Neural progenitor cell (in vitro differentiated cells): ENCODE results near the gene SPAG9.

Experiments used
- CTCF ChIP-seq: fragments of 200-600 bp; sonication (generic); IDR thresholded peaks from 2 replicates; pipeline ENCODE4 v1.5.1; 2017; ENCODE audit warnings: antibody characterized with exemption, mild to moderate bottlenecking
- EZH2 ChIP-seq: fragments of 200-600 bp; sonication (generic); IDR thresholded peaks from 2 replicates; pipeline ENCODE4 v1.6.1; 2017; ENCODE audit warnings: antibody characterized with exemption, mild to moderate bottlenecking, moderate library complexity

GRCh38 chr17:51071556-51071955 lies 49.1 kb downstream of the SPAG9 start:
- TF ChIP-seq CTCF = no peak
- no peak for TF ChIP-seq EZH2
